BJ (cell line): Measurements from ENCODE around the gene BECN2. TPM values are rescaled to one million over a fixed set of nuclear protein-coding genes. Genes with fewer than 3 reads are reported as not detected.

ENCODE experiments used
- CTCF ChIA-PET: fragments of 350-600 bp; formaldehyde crosslinking; extraction: SDS; loops from one replicate; lab custom pipeline; 2021; ENCODE audit warnings: antibody characterized with exemption, inconsistent platforms; lab: Yijun Ruan, JAX
- POLR2A ChIA-PET: fragments of 300-600 bp; sonication (Branson Sonifier 250); formaldehyde crosslinking; extraction: SDS; loops from one replicate; lab custom pipeline; 2021; ENCODE audit warnings: antibody characterized with exemption; lab: Charles Lee
- DNase-seq: peaks from one replicate; pipeline ENCODE4 v3.0.0-alpha.2; 2011; ENCODE audit warnings: low read depth
- H3K27me3 ChIP-seq: 2 replicates; pipeline ENCODE4 v1.6.0; 2011; ENCODE audit warnings: low read length; ENCODE audit not compliant: control insufficient read depth, insufficient read depth
- H3K36me3 ChIP-seq: 2 replicates; pipeline ENCODE4 v1.5.1; 2011; ENCODE audit warnings: low read length; ENCODE audit not compliant: control insufficient read depth, insufficient read depth
- H3K4me3 ChIP-seq: 2 replicates; pipeline ENCODE4 v1.5.1; 2011; ENCODE audit warnings: low read depth, mild to moderate bottlenecking, control low read depth, low read length
- CTCF ChIP-seq: IDR thresholded peaks from 2 replicates; pipeline ENCODE4 v1.5.1; 2011; ENCODE audit warnings: low read depth, mild to moderate bottlenecking, control low read depth, inconsistent platforms, low read length, moderate library complexity; ENCODE audit not compliant: insufficient read depth
- polyA plus RNA-seq: library from polyadenylated mRNA; depleted of rRNA; stranded (reverse); fragments of >200 nt; gene quantifications from 2 replicates; pipeline ENCODE4 v1.2.3, GENCODE V29; 2011

The BECN2 gene
- polyA plus RNA-seq, 1 experiment, result not detected

DNA sequence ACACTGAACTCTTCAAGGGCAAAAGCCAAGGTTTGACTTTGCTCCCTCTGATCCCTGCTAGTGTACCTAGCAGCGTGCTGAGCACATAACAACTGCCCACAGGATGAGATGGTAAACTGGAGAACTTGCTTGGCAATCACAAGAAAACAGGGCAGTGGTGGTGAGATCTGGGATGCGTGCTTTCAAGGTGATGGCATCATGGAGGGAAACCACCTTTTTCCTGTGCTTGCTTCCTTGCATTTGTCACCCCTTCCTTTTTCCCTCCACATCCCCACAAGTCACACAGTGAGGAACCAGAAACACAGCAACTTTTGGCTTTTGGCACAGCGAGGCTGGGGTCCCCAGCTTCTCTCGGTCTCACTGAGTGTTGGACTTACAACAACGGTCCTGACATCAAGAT, 31.4 kb upstream of the BECN2 start:
- CTCF ChIA-PET, result interaction anchor here (0.7 kb wide), 1 partner anchor 14 kb away, joined by 3 read pairs; no protein-coding TSS in a partner anchor
- no peak for DNase-seq
- H3K4me3 ChIP-seq, result no peak overlapping the region
- POLR2A ChIA-PET, result no interaction called here
- TF ChIP-seq CTCF, result no peak
- H3K27me3 ChIP-seq, result no peaks in the 10 kb centered on the region
- no peaks in the 10 kb centered on the region for H3K36me3 ChIP-seq

GRCh38 chr1:241927321-241927720, 30.2 kb upstream of the BECN2 start:
- Histone ChIP-seq H3K4me3 (no peak overlapping the region), H3K27me3 (no peaks in the 10 kb centered on the region), H3K36me3 (no peaks in the 10 kb centered on the region)
- no peak for DNase-seq
- POLR2A ChIA-PET, result no interaction called here
- CTCF ChIA-PET, result no interaction called here
- TF ChIP-seq CTCF, result no peak

- POLR2A ChIA-PET, result no interaction called here
- Histone ChIP-seq H3K27me3 (no peaks in the 10 kb centered on the region), H3K4me3 (no peak overlapping the region), H3K36me3 (no peaks in the 10 kb centered on the region)
- CTCF ChIA-PET, result interaction anchor here (0.6 kb wide), 1 partner anchor 29 kb away, joined by 3 read pairs; no protein-coding TSS in a partner anchor
- DNase-seq, result no peak
- TF ChIP-seq CTCF, result no peak
These were observed 24.7 kb upstream of the BECN2 start for GRCh38 chr1:241932845-241933244.

GRCh38 chr1:241934201-241934848, 23.2 kb upstream of the BECN2 start:
- no peak for TF ChIP-seq CTCF
- no peaks in the 10 kb centered on the region for H3K36me3 ChIP-seq
- POLR2A ChIA-PET, result interaction anchor here (0.6 kb wide), 1 partner anchor 12 kb away, joined by 3 read pairs; no protein-coding TSS in a partner anchor
- no peak overlapping the region; the same call in 1 of the 2 replicates for H3K4me3 ChIP-seq
- peak; percentile 23 for DNase-seq
- CTCF ChIA-PET, result no interaction called here
- H3K27me3 ChIP-seq, result no peaks in the 10 kb centered on the region

DNA sequence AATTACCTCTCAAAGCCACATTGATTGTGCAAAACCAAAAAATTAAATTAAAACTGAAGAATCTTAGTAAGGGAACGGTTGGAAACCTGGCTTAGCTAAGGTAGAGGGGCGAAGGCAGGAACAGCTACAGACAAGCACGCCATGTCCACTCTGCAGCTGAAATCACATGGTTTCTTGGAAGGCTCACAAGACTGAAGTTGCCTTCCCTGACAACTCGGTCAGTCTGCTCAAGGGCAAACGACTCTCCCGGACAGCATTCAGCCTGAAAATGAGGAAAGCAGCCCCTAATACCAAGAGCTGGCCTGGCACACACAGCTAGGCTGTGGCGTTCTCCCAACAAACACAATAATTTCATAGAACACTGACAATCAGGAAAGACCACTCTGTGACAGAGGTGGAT, 22.7 kb upstream of the BECN2 start:
- CTCF ChIA-PET, result no interaction called here
- POLR2A ChIA-PET, result no interaction called here
- no peaks in the 10 kb centered on the region for H3K27me3 ChIP-seq
- TF ChIP-seq CTCF, result no peak
- no peaks in the 10 kb centered on the region for H3K36me3 ChIP-seq
- no peak for DNase-seq
- no peak overlapping the region for H3K4me3 ChIP-seq
